GM18499 (cell line): ENCODE measurements around the gene KRTAP4-8.
"Not testable (repeated sequence)": the region's sequence is repeated elsewhere in the genome, so short reads cannot be mapped to it uniquely, and the experiment has no call there.

ENCODE experiments used
- ATAC-seq: cut with Tn5 transposase; IDR thresholded peaks from one replicate; pipeline ENCODE4 v1.9.1; 2021; ENCODE audit warnings: moderate number of reproducible peaks; ENCODE audit not compliant: insufficient read depth, unreplicated experiment

The KRTAP4-8 gene

DNA sequence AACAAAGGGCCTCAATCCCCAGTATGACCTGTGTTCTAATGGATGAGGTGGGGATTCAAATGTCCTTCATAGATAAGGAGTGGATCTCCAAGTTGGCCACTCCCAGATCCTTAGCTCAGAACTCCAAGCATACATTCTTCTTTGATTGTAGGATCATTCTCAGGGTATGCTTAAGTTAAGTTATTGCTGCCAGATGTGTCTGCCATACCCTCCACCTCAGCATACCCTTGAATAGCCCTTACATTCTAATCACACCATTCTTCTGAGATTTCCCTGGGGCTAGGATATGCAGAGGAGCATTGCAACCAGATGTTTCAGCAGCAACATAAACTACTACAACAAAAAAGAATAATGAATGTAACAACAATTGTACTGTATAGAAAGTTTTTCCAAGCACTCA lies 30.7 kb downstream of the KRTAP4-8 start:
- ATAC-seq = no peak

GRCh38 chr17:41065829-41066624 lies 31.9 kb downstream of the KRTAP4-8 start, which contains the start of gene KRTAP2-4:
TSS of gene KRTAP2-4 (minus strand) at chr17:41065879. CDS start at chr17:41065845, 34 bp downstream.
- ATAC-seq = no peak

- not testable (repeated sequence) for ATAC-seq
Observed at GRCh38 chr17:41065016-41065689, 32.8 kb downstream of the KRTAP4-8 start.

- no peak for ATAC-seq
Observed at GRCh38 chr17:41064301-41064700, 33.6 kb downstream of the KRTAP4-8 start.

GRCh38 chr17:41063449-41063848 lies 34.5 kb downstream of the KRTAP4-8 start:
- no peak for ATAC-seq

- ATAC-seq = no peak
Observed at GRCh38 chr17:41061964-41062363, 36.0 kb downstream of the KRTAP4-8 start.

DNA sequence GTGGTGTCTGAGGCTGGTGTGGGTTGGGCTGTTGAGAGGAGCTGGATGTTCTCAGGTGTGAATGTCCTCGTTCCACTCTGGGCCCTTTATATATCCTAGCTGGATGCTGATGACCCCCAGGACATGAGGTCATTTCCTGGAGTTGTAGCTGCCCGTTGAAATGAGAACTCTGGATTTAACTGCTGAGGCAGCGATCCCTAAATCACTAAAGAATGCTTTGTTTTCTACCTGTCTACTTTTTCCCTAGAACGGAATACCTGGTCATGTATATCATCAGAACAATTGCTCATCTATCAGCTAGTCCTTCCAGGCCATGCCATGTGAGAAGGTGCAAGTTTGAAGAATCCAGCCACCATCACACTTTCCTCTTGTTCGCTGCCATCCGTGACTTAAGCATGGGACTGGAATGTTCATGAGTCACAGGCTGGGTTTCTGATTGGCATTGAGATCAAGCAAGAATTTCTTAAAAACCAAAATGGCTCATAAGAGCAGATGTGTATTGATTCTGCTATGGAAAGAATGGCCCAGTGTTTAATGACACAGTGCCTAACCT lies 37.8 kb downstream of the KRTAP4-8 start, which contains the start of gene KRTAP2-3:
TSS of gene KRTAP2-3 (minus strand) at position 63 of the 553 bp plus-strand sequence. CDS start 64 bp downstream, outside the sequence.
- no peak for ATAC-seq

- ATAC-seq = not testable (repeated sequence)
Observed at GRCh38 chr17:41059276-41060051, 38.5 kb downstream of the KRTAP4-8 start.

- ATAC-seq = no peak
Observed at GRCh38 chr17:41058741-41059140, 39.2 kb downstream of the KRTAP4-8 start.

DNA sequence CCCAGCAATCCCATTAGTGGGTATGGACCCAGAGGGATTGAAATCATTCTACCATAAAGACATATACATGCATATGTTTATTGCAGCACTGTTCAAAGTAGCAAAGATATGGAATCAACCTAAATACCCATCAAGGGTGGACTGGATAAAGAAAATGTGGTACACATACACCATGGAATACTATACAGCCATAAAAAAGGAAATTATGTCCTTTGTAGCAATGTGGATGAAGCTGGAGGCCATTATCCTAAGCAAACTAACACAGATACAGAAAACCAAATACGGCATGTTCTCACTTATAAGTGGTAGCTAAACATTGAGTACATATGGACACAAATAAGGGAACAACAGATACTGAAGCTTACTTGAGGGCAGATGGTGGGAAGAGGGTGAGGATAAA lies 40.4 kb downstream of the KRTAP4-8 start:
- no peak for ATAC-seq

- ATAC-seq = not testable (repeated sequence)
Observed at GRCh38 chr17:41055130-41055529, 42.8 kb downstream of the KRTAP4-8 start, which contains the start of gene KRTAP2-2. TSS of gene KRTAP2-2 (minus strand) at chr17:41055230. CDS start at chr17:41055211, 19 bp downstream.

DNA sequence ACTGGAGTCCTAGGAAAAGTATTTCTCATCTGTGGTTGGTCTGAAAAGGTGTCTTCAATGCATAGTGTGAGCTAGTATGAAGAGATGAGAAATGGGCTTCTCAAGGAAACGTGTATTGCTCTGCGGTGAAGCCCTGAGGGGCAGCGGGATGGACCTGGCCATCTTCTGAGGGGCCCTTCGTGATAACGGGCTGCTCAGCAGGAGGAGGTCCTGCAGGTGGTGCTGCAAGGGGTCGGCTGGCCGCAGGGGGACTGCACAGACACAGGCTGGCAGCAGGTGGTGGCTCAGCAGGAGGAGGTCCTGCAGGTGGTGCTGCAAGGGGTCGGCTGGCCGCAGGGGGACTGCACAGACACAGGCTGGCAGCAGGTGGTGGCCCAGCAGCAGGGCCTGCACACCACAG lies 43.4 kb downstream of the KRTAP4-8 start:
- not testable (repeated sequence) for ATAC-seq

- no peak for ATAC-seq
Observed at GRCh38 chr17:41054025-41054424, 43.9 kb downstream of the KRTAP4-8 start.

DNA sequence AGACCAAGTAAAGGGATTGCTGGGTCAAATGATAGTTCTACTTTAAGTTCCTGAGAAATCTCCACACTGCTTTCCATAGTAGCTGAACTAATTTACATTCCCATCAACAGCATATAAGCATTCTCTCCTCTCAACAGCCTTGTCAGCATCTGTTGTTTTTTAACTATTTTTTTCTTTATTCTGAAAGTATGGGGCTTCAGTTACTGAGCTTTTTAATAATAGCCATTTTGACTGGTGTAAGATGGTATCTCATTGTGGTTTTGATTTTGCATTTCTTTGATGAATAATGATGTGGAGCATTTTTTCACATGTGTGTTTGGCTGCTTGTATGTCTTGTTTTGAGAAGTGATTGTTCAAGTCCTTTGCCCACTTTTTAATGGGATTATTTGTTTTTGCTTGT lies 45.4 kb downstream of the KRTAP4-8 start:
- ATAC-seq = no peak

DNA sequence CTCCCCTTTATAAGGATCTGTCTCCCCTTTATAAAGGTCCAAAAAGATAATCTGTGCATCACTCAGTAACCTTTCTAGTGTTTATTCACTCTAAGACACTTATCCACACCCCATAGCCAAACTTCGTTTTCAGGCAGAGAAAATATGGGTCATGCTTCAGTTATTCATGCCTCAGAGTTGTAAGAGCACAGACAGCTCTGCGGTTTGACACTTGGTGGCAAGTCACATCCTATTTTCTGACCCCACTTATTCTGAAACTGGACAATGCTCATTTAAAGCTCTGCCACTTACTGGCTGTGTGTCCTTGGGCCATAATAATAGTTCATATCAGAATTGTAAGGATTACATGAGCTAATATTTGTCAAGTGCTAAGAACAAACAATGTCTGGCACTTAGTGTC lies 48.8 kb downstream of the KRTAP4-8 start:
- ATAC-seq = no peak

DNA sequence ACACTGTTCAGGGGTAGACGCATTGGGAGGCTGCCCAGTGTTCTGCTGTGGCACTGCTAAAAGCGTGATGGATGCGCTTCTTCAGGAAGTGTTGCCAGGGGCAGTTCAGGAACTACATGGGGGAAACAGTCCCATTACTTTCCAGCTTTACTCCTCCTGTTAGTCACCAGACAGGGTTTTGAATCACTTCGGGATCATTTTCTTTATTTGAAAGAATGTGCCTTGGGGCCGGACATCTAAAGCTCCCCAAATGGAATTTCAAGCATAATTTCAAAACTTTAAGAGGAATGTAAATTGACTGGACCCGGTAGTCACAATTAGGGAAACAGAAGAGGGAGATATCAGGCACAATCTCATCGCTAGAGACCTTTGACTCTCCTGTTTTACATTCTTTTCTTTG lies 49.5 kb downstream of the KRTAP4-8 start:
- no peak for ATAC-seq
